GM21723 (cell line): ENCODE measurements around the gene SEC24C.
"Not testable (repeated sequence)": the region's sequence is repeated elsewhere in the genome, so short reads cannot be mapped to it uniquely, and the experiment has no call there.

Experiments
- ATAC-seq: cut with Tn5 transposase; IDR thresholded peaks from one replicate; pipeline ENCODE4 v1.9.1; 2021; ENCODE audit warnings: mild to moderate bottlenecking, moderate library complexity; ENCODE audit not compliant: unreplicated experiment

Gene SEC24C

DNA sequence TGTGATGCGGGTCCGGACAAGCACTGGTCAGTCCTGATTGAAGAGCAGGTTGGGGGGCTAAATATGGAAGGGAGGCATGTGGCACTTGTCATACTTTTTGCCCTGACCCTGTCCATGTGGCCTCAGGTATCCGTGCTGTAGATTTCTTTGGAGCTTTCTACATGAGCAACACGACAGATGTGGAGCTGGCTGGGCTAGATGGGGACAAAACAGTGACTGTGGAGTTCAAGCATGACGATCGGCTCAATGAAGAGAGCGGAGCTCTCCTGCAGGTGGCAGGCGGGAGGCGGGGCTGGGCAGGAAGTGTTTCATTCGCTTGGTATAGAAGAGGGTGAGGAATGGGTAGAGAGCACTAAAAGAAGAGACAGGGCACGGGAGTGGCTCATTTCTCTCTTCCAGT, 24.7 kb downstream of the SEC24C start:
- ATAC-seq = no peak

DNA sequence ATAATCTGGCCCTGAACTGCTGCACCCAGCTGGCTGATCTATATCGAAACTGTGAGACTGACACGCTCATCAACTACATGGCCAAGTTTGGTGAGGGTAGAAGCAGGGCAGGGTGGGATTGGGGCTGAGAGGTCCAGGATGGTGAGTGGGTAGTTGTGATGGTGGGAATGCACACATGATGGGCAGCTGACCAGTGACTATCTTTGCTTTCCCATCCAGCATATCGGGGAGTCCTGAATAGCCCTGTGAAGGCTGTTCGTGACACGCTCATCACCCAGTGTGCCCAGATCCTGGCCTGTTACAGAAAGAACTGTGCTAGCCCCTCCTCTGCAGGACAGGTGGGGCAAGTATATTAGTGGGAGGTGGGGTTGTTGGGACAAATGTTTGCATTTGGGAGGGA, 25.2 kb downstream of the SEC24C start:
- ATAC-seq = no peak

DNA sequence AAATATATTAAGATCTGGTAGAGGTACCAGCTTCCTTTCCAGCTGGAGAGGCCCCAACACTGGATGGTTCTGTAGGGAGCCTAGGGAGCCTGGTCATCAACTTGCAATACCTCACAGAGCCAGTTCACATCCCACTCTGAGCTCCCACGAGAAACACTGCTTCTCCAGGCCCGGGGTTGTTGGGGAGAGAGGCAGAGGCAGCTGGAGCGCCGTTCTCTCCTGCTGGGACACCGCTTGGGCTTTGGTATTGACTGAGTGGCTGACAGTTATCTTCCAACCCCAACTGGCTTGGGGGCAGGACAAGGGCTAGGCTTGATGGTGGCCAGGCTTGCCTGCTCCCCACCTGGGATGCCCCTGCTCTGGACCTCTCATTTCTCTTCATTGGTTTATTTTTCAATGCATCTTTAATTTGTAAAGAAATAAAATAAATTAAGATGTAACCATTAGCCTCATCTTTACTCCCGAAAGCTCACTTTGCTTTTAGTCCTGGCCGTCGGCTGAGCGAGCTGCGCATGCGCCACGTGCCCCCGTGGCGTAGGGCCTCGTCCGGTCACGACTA, 27.6 kb downstream of the SEC24C start:
- ATAC-seq = peak; percentile 11

DNA sequence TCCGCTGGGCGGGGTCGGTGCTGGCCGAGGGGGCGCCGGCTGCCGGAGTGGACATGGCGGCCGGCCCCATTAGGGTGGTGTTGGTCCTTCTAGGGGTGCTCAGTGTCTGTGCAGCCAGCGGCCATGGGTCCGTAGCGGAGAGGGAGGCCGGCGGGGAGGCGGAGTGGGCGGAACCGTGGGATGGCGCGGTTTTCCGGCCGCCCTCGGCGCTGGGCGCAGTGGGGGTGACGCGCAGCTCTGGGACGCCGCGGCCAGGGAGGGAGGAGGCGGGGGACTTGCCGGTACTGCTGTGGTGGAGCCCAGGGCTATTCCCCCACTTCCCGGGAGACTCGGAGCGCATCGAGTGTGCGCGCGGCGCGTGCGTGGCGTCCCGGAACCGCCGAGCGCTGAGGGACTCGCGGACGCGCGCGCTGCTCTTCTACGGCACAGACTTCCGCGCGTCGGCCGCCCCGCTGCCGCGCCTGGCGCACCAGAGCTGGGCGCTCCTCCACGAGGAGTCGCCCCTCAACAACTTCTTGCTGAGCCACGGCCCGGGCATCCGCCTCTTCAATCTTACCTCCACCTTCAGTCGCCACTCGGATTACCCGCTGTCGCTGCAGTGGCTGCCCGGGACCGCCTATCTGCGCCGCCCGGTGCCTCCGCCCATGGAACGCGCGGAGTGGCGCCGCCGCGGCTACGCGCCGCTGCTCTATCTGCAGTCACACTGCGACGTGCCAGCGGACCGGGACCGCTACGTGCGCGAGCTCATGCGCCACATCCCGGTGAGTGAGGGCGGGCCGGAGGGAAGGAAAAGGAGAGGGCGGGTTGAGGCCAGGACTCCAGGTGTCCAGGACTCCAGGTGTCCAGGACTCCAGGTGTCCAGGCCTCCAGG, 28.3 kb downstream of the SEC24C start:
- peak; percentile 67 for ATAC-seq

DNA sequence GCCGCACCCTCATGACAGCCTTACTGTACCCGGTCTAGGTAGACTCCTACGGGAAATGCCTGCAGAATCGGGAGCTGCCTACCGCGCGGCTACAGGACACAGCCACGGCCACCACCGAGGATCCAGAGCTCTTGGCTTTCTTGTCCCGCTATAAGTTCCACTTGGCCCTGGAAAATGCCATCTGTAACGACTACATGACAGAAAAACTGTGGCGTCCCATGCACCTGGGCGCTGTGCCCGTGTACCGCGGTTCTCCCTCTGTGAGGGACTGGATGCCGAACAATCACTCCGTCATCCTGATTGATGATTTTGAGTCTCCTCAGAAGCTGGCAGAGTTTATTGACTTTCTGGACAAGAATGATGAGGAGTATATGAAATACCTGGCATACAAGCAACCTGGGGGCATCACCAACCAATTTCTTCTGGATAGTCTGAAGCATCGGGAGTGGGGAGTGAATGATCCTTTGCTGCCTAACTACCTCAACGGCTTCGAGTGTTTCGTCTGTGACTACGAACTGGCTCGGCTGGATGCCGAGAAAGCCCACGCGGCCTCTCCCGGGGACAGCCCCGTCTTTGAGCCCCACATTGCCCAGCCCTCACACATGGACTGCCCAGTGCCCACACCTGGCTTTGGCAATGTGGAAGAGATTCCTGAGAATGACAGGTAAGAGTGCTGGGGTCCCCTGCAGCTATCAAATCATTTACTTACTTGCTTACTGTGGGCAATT, 29.1 kb downstream of the SEC24C start:
- peak; percentile 3 for ATAC-seq

DNA sequence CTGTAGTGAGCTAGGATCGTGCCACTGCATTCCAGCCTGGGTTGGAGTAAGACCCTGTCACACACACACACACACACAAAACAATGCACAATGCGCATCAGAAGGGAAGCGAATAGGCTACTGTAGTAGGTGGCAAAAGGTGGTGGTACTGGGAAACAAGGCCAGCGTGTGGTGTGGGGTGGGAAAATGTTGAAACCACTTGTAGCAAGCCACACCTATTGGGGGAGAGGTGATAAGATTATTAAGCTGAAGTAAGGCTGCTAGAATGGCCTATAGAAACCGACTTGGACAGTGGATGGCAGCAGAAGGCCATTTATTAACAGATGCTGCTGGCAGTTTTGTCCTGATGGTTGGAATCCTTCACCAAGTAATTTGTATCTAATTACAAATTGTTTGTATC, 30.5 kb downstream of the SEC24C start:
- ATAC-seq = no peak

DNA sequence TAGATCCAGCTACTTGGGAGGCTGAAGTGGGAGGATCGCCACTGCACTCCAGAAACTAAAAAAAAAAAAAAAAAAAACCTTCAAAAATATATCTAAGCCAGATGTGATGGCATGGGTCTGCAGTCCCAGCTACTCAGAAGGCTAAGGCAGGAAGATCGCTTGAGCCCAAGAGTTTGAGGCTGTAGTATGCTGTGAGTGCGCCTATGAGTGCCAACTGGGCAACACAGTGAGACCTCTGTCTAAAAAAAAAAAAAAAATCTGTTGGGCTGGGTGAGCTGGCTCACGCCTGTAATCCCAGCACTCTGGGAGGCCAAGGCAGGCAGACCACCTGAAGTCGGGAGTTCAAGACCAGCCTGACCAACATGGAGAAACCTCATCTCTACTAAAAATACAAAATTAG, 34.8 kb downstream of the SEC24C start:
- no peak for ATAC-seq

DNA sequence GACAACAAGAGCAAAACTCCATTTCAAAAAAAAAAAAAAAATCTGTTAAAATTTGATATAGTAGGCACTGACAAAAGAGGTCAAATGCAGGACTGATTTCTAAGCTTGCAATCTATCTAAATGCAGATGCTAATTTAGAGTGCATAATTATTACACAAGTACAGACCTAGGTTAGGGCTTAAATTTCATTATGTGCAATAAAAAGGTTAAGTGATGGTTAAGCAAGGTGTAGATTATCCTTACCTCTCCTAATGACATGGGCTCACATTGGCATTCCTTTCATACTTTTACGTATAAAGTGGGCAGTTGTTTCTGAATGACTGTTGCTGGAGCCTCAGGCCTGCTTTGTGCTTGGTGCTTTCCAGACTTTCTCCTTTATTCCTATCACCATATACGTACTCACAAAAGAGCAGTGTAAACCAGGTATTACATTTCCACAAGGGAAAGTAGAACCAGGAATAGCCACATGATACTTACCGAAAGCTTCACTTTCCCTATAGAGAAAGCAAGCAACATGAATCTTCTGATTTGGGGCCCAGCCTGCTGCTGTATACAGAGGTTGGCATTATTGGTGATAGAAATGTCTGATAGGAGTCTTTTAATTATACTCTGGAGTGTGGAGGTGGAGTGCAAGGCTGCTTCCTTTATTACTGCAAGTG, 35.5 kb downstream of the SEC24C start:
- ATAC-seq = no peak

DNA sequence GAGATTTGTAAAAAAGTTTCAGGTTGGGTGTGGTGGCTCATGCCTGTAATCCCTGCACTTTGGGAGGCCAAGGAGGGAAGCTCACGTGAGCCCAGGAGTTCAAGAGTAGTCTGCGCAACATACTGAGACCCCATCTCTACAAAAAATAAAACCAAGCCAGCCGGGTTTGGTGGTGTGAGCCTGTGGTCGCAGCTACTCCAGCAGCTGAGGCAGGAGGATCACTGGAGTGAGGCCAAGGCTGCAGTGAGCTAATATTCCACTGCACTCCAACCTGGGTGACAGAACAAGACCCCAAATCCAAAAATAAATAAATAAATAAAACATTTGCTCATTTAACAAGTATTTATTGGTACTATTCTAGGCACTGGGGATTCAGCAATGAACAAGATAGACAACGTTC, 36.1 kb downstream of the SEC24C start:
- no peak for ATAC-seq

DNA sequence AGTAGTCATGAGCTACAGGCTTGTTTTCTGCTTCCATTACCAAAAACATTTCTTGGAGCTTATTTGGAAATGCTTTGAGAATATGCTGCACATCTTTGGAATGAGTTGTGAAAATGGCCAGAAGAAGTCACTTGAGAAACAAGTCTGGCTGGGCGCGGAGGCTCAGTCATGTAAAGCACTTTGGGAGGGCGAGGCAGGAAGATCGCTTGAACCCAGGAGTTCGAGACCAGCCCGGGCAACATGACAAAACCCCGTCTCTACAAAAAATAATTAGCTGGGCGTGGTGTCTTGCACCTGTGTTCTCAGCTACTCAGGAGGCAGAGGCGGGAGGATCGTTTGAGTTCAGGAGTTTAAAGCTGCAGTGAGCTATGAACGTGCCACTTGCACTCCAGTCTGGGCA, 36.8 kb downstream of the SEC24C start:
- no peak for ATAC-seq

DNA sequence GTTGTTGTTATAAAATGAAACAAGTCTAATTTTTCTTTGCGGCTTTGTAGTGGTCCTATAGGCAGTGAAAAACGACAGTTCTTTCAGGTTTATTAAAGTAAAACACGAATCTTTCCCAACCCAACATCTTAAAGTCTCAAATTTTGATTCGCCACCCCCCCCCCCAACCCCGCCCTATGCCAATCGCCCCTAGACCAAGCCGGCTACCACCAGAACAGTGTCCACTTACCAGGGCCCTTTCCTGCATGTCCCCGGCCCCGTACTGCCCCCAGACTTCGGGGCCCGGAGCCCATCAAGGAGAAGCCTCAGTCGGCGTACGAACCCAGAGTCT, 37.3 kb downstream of the SEC24C start:
- ATAC-seq = peak; percentile 3

DNA sequence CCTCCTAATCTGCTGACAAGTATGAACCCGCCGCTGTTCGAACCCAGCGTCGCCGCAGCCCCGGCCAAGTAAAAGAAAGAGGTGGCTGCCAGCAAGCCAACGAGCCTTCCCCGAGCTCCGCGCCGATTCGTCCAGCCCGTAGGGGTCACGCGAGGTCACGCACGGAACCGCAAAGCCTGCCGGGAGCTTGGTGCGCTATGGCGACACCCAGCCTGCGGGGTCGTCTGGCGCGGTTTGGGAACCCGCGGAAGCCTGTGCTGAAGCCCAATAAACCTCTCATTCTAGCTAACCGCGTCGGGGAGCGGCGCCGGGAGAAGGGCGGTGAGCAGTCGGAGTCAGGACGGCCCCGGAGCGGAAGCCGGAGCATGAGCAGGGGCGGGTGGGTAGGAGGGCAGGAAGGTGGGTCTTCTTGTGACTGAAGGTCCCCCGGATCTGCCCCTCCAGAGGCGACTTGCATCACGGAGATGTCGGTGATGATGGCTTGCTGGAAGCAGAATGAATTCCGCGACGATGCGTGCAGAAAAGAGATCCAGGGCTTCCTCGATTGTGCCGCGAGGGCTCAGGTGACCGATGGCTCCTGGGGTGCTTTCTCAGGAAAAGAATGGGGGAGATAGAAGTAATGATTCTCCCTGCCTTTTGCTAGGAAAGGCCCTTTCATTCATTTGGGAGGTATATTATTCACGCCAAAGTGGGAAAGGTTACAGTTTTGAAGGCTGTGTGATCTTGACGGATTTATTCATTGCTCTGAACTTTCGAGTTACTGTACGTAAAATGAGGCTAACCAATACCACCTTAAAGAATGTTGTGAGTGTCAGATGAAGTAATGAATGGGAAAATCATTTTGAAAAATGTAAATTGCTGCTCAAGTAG, 37.9 kb downstream of the SEC24C start, which contains the start of gene CHCHD1:
Gene CHCHD1, plus strand, starts transcription at position 170 of the 870 bp plus-strand sequence. Its CDS starts 28 bp downstream, at position 198.
- ATAC-seq = peak; percentile 54

DNA sequence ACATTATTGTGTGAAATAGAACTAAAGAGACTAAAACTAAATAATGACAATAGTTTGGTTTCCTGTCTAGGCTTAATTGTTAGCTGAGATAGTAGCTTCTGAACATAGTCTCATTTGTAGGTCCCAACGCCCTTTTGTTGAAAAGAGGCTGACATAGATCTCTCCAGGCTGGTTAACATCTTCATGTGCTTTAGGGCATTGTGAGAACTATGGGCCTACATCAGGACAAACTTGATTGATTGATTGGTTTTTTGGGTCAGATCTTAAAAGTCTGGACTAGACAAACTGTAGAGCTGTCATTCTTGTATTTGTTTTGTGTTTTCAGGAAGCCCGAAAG, 38.5 kb downstream of the SEC24C start:
- no peak for ATAC-seq

DNA sequence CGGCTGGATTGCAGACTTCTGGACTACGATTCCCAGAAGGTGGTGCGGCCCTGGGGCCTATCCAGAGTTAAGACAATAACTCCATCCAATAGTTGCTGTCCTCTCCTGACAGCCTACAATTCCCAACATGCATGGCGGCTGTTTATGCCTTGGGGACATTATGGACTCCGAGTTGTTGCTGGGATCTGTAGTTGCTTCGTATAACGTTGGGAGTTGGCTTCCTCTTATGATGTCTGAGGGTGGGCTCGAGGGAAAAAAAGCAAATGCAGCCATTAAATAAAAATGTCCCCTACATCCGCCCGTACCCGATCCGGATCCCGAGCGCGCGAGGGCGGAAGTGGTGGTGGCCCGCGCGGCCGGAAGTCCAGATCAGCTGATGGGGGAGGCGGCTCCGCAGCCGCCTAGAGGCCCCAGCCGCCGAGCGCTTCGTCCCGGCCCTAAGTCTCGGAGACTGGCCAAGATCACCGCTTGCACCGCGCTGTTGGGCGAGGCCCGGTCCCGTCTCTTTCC, 41.1 kb downstream of the SEC24C start, which contains the start of gene ZSWIM8:
Gene ZSWIM8, plus strand, starts transcription at position 396 of the 510 bp plus-strand sequence. CDS start 273 bp downstream, outside the sequence.
- ATAC-seq = peak; percentile 78

DNA sequence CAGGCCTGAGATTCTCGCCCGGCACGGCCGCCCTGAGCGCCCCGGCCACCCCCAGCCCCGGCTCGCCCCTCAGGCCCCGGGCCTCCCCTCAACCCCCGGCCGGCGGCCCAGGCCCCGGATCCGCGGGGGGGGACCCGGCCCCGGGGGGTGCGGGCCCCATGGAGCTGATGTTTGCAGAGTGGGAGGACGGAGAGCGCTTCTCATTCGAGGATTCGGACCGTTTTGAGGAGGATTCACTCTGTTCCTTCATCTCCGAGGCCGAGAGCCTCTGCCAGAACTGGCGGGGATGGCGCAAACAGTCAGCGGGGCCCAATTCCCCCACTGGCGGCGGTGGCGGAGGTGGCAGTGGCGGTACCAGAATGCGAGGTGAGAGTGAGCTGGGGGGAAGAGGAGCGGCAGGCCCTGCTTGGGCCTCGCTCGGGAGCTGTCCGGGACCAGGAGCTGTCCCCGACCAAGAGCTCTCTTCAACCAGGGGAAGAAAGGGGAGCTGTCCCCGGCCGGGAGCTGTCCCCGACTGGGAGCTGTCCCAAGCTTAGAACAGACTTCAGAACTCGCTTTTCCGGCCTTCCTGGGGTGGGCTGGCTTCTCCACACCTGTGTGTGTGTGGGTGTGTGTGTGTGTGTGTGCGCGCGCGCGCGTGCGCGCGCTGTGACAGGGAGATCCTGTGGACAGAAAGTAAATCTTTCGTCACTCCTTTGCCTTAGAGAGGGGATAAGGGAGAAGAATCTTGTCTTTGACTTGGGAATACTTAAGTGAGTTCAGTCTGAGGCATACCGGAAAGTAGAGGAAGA, 41.7 kb downstream of the SEC24C start:
- ATAC-seq = peak; percentile 20

DNA sequence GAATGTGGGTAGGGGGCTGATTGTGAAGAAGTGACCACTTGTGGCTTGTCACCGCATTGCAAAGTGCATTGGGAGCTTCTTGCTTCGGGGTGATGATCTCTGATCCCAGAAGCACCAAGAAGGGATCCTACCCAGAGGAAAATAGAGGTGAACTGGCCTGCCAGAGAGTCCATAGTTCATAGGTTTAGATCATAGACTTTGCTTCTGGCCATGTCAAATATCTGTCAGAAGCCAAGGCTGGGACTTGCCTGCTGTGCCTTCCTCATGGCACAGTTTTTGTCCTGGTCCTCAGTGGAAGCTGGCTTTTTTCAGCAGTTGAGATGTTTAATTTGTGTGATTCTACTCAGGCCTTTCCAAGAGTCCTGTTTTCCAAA, 42.3 kb downstream of the SEC24C start:
- ATAC-seq = no peak

DNA sequence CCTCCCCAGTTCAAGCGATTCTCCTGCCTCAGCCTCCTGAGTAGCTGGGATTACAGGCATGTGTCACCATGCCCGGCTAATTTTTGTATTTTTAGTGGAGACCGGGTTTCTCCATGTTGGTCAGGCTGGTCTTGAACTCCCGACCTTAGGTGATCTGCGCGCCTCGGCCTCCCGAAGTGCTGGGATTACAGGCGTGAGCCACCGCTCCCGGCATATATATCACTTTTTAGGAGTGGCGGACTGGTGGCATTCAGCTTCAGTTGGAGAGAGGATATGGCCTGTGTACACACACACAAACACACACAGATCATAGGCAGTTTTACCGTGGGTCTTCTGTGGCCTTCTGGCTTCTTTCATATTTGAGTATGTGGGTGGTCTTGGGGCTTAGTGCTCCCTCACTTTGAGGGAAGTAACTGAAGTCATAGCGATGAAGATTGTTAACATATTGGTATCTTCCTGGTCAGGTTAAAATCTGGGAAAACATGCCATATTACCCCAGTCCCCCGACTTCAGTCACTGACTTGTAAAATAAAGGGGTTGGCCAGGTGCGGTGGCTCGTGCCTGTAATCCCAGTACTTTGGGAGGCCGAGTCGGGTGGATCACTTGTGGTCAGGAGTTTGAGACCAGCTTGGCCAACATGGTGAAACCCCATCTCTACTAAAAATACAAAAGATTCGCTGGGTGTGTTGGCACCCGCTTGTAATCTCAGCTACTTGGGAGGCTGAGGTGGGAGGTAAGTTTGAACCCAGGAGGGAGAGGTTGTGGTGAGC, 43.0 kb downstream of the SEC24C start:
- ATAC-seq = not testable (repeated sequence)

DNA sequence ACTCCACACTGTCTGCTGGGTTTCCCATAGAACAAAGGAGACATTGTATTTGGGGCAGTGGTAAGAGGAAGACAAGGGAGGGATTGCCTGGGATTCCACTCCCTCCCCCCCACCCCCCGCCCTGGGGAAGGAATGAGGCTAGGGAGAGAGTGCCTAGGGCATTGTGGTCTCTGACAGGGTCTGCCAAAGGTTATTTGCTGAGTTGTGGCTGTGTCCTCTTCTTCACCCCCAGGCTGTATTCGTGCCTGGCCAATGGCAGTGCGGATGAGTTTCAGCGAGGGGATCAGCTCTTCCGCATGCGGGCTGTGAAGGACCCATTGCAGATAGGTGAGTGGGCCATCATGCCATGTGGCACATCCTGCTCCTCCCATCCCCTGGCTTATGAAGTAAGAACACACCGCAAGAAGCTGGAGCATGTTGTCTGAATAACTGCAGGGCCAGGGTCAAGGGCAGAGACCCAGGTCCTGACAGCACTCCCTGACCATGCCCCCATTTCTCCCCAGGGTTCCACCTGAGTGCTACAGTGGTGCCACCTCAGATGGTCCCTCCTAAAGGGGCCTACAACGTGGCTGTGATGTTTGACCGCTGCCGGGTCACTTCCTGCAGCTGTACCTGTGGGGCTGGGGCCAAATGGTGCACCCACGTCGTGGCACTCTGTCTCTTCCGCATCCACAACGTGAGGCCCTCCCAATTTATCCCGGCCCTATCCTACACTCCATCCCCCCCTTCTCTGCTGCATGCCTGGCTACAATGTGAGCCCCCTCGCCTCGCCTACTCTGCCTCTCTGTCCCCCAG, 44.9 kb downstream of the SEC24C start:
- no peak for ATAC-seq
